GM21723 (cell line): Measurements from ENCODE around the gene CFAP119.

Experiments used
- ATAC-seq: cut with Tn5 transposase; IDR thresholded peaks from one replicate; pipeline ENCODE4 v1.9.1; 2021; ENCODE audit warnings: mild to moderate bottlenecking, moderate library complexity; ENCODE audit not compliant: unreplicated experiment

Gene CFAP119

GRCh38 chr16:30782486-30783279, 20.8 kb upstream of the CFAP119 start:
- no peak for ATAC-seq

DNA sequence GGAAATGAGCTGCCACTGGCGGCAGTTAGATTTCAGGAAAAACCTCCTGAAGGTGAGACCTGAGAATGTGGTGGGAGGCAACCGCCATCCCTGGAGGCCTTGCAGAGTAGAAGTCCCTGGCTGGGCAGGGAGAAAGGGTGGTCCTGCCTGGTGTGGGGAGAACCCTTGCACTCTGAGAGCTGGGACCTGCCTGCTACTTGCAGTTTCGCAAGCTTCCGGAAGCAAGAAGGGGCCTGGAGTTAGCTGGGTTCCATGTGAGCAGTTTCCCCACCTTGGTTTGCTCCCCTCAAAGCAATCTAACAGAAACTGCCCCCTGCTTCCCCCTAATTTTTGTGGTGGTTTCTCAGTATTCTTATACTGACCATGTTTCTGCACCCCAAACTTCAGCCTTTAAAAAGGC, 18.7 kb upstream of the CFAP119 start:
- ATAC-seq = no peak

DNA sequence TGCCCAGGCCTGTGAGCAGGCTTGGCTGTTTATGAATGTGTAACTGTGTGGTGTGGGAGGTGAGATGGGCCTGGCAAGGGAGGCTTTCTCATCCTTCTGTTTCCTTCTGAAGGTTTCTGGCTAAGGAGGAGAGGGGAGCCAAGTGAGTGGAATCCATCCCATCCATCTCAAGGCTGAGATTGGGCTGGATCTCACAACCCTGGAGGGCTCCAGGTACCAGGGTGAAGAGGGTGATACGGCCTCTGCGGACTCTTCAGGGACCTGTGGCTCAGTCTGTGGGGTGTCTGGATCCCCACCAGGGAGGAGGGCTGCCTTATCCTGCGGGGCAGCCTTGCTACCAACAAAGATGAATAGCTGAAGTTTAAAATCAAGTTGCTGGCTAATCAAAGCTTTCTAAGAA, 18.2 kb upstream of the CFAP119 start:
- no peak for ATAC-seq

GRCh38 chr16:30779596-30779995, 17.7 kb upstream of the CFAP119 start:
- ATAC-seq = no peak

DNA sequence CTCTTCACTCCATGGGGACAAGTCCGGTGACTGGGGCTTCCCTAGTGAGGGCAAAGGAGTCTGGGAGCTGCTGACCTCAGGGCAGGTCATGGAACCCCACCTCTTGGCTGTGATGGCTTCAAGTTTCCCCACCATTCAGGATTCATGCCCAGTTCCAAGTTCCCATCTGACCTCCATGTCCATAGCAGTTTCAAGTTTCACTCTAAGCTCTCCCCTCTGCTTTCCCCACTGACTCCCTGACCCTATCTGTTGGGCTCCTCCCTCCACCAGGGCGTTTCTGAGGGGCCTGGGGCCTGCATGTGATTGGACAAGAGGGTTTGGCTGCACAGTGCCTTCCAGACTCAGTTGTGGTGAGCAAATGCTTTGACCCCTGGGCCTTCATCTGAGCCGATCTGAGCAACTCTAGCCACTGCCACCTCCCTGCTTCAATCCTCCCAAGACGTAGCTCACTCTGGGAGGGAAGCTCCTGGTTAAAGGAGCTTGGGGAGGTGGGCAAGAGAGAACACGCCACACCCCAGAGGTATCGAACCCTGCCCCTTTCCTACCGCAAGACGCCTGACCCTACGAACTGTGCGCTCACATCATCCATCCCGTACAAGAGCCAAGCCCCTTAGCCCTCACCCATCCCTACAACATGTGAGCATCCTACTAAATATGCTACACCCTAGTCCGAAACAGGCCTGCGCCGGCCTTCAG, 16.8 kb upstream of the CFAP119 start:
- ATAC-seq = no peak

GRCh38 chr16:30777591-30778297, 15.9 kb upstream of the CFAP119 start:
- ATAC-seq = no peak

GRCh38 chr16:30775392-30776188, 13.7 kb upstream of the CFAP119 start:
- ATAC-seq = peak; percentile 65

DNA sequence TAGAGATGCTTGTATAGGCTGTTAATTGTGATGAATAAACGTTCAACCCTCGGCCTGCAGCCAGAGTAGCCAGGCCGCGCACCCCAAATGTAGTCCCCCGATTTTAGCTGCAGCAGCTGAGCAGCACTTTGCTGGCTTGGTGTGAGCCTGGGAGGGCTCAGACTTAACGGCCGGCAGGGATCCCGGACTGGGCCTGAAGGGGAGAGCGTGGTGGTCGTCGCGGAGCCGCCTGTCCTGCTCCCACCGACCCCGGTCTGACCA, 13.2 kb upstream of the CFAP119 start:
- no peak for ATAC-seq

GRCh38 chr16:30774367-30775130, 12.7 kb upstream of the CFAP119 start:
- no peak for ATAC-seq

DNA sequence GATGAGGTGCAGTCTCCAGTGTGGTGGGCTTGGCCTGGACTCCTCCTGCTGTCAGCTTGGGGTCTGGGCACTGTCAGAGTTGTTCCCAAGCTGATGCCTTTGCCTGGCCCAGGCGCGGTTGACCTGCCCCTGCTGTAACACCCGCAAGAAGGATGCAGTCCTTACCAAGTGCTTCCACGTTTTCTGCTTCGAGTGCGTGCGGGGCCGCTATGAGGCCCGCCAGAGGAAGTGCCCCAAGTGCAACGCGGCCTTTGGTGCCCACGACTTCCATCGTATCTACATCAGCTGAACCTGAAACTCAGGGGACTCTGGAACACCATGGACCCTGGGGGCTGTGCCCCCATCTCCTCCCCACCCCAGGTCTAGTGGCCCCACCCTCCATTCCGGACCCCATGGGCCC, 12.0 kb upstream of the CFAP119 start:
- ATAC-seq = no peak

- ATAC-seq = no peak
Measured at GRCh38 chr16:30771726-30772125, 9.9 kb upstream of the CFAP119 start.

GRCh38 chr16:30769379-30770089, 7.7 kb upstream of the CFAP119 start:
- ATAC-seq = no peak

- no peak for ATAC-seq
Measured at GRCh38 chr16:30768583-30769181, 6.8 kb upstream of the CFAP119 start.

GRCh38 chr16:30767767-30768465, 6.1 kb upstream of the CFAP119 start:
- no peak for ATAC-seq

DNA sequence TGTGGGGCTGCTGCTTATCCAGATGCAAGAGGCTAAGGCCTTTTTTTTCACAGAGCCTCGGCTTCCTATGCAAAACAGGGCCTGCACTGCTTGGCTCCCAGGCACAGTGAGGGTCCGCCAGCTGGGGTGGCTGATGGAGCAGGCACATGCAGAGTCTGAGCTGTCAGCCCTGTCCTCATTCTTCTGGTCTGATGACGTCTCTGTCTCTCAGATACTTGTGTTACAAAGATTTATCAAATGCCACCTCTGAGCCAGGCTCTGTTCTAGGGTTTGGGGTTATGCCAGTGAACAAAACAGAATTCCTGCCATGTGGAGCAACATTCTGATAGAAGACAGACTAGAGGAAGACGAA, 5.0 kb upstream of the CFAP119 start:
- ATAC-seq = no peak

DNA sequence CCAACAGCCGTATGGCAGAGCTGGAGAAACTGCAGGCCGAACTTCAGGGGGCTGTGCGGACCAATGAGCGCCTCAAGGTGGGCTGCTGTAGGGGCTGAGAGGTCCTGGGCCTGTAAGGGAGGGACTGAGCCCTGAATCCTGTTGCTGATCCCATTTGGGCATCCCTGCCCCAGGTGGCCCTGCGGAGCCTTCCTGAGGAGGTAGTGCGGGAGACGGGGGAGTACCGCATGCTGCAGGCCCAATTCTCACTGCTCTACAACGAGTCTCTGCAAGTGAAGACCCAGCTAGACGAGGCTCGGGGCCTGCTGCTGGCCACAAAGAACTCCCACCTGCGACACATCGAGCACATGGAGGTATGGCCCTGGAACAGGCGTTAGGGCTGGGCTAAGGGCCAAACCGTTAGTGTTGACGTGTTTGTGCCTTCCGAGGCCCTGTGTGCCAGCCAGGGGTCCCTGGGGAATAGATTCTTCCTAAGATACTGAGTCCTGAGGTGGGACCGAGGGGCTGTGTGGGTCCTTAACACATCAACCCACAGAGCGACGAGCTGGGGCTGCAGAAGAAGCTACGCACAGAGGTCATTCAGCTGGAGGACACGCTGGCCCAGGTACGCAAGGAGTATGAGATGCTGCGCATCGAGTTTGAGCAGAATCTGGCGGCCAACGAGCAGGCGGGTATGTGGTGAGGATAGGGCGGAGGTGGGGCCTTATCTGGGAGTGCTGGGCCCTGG, 4.5 kb upstream of the CFAP119 start:
- no peak for ATAC-seq

DNA sequence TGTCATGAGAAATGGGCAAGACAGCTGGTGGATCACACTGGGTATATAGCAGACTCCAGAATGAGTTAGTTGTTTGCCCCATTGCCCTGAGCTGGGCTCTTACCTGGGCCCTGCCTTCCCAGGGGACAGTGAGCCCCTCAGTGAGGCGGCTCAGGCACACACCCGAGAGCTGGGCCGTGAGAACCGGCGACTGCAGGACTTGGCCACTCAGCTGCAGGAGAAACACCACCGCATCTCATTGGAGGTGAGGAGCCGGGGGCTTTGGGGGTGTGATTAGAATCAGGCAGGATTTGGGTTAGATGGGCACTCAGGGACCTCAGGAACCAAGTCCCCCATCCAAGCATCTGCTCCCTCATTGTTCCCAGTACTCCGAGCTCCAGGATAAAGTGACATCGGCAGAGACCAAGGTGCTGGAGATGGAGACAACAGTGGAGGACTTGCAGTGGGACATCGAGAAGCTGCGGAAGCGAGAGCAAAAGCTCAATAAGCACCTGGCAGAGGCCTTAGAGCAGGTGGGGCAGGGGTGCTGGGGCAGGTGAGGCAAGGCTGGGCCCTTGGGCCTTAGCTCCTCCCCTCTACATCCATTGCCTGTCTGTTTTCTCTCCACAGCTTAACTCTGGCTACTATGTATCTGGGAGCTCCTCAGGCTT, 3.1 kb upstream of the CFAP119 start:
- no peak for ATAC-seq

DNA sequence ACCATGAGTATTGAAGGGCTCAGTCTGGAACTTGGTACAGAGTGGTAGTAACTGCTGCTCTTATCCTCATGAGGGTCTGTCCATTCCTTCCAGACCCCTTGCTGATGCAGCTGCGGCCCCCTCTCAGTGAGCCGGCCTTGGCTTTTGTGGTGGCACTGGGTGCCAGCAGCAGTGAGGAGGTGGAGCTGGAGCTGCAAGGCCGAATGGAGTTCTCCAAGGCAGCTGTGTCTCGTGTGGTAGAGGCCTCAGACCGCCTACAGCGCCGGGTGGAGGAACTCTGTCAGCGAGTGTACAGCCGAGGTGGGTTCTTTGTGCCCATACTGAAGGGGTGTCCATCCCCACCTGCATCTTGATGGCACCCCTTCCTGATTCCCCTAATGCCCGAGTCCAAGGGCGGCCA, 2.2 kb upstream of the CFAP119 start:
- ATAC-seq = no peak
